Transverse colon (tissue), 4 donors: ENCODE measurements around the gene STK33.

Experiments
- POLR2A ChIP-seq: fragments of 450-650 bp; IDR thresholded peaks from one replicate; pipeline ENCODE4 v1.6.1; 2016; ENCODE audit warnings: antibody characterized with exemption, mild to moderate bottlenecking, moderate library complexity
- POLR2AphosphoS5 ChIP-seq, 3 donors: sonication (generic); formaldehyde crosslinking; IDR thresholded peaks; one replicate each; pipeline ENCODE4 v1.6.1; 2016; ENCODE audit warnings: antibody characterized with exemption in 3 of 3
- TF ChIP-seq, protein P1 (sequence below), 5 experiments: fragments of 200-600 bp in 3 of 5; fragments of 450-650 bp in 2 of 5; sonication (generic) in 3 of 5; IDR thresholded peaks; 1 replicate in 2 of 5; 2 replicates in 3 of 5; pipeline ENCODE4 v1.5.1; 2016 to 2017; ENCODE audit warnings: antibody characterized with exemption in 5 of 5, inconsistent platforms in 3 of 5, mild to moderate bottlenecking in 2 of 5, moderate library complexity in 1 of 5

- TF ChIP-seq POLR2A: no peak
- TF ChIP-seq, protein P1, sequence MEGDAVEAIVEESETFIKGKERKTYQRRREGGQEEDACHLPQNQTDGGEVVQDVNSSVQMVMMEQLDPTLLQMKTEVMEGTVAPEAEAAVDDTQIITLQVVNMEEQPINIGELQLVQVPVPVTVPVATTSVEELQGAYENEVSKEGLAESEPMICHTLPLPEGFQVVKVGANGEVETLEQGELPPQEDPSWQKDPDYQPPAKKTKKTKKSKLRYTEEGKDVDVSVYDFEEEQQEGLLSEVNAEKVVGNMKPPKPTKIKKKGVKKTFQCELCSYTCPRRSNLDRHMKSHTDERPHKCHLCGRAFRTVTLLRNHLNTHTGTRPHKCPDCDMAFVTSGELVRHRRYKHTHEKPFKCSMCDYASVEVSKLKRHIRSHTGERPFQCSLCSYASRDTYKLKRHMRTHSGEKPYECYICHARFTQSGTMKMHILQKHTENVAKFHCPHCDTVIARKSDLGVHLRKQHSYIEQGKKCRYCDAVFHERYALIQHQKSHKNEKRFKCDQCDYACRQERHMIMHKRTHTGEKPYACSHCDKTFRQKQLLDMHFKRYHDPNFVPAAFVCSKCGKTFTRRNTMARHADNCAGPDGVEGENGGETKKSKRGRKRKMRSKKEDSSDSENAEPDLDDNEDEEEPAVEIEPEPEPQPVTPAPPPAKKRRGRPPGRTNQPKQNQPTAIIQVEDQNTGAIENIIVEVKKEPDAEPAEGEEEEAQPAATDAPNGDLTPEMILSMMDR (IDR thresholded peaks at IDR 0.05): no peak
- no peak for TF ChIP-seq POLR2AphosphoS5 (IDR thresholded peaks at IDR 0.05)
Observed at GRCh38 chr11:8390851-8391612, 203.0 kb downstream of the STK33 start.
